HCT116 (cell line): ENCODE results near the gene ENDOG. TPM values are rescaled to one million over a fixed set of nuclear protein-coding genes. Genes with fewer than 3 reads are reported as not detected.

Source experiments
- ATAC-seq: fragments of 200-7000 bp; cut with Tn5 transposase; 2 replicates; pipeline ENCODE4 v1.9.1; 2020; ENCODE audit warnings: mild to moderate bottlenecking, moderate library complexity
- BruUV-seq: library from RNA; stranded (reverse); fragments of 400-500 nt; replicated peaks from 2 replicates; lab custom pipeline; 2021; lab: Mats Ljungman, UMichigan
- CTCF ChIA-PET: fragments of 300-600 bp; sonication (Branson Sonifier 250); formaldehyde crosslinking; loops from one replicate; lab custom pipeline; 2021; ENCODE audit warnings: antibody characterized with exemption; lab: Charles Lee
- POLR2A ChIA-PET: fragments of 300-600, 350-600 bp; sonication (Branson Sonifier 250); formaldehyde crosslinking; loops from one replicate; lab custom pipeline; 2021; ENCODE audit warnings: antibody characterized with exemption; lab: Charles Lee
- RAD21 ChIA-PET, 2 experiments: fragments of 300-600 bp; sonication (Branson Sonifier 250); formaldehyde crosslinking; loops; one replicate each; lab custom pipeline; 2023; ENCODE audit warnings: low total read pairs in 2 of 2; ENCODE audit not compliant: uncharacterized antibody in 2 of 2, unreplicated experiment in 2 of 2, low non-redundant PET in 1 of 2; lab: Charles Lee
- DNase-seq: peaks from one replicate; pipeline ENCODE4 v3.0.0-alpha.2; 2010; ENCODE audit warnings: low read depth, low spot score
- H2AFZ ChIP-seq: fragments of 200-600 bp; shearing (Covaris generic), sonication (generic); 2 replicates; pipeline ENCODE4 v1.6.1; 2017; ENCODE audit warnings: low read depth, mixed run types, mixed read lengths, antibody characterized with exemption, low read length; ENCODE audit not compliant: poor library complexity, severe bottlenecking
- H3K27ac ChIP-seq: 2 replicates; pipeline ENCODE4 v1.5.1; 2012; ENCODE audit warnings: low read depth, low read length
- H3K27me3 ChIP-seq: fragments of 200-600 bp; sonication (generic); 2 replicates; pipeline ENCODE4 v1.6.1; 2016; ENCODE audit warnings: mixed run types, low read length, mixed read lengths; ENCODE audit not compliant: insufficient read depth
- H3K36me3 ChIP-seq, 2 experiments: fragments of 200-500 bp in 1 of 2; fragments of 200-600 bp in 1 of 2; sonication (Bioruptor generic) in 1 of 2; sonication (generic) in 1 of 2; 2 replicates each; pipeline versions ENCODE4 v1.5.1 to v1.6.1; 2014 to 2016; ENCODE audit warnings: low read length in 2 of 2, inconsistent platforms in 1 of 2, mixed read lengths in 1 of 2, mixed run types in 1 of 2; ENCODE audit not compliant: insufficient read depth in 2 of 2, control insufficient read depth in 1 of 2
- H3K4me1 ChIP-seq, 2 experiments: fragments of 200-600 bp in 1 of 2; sonication (generic) in 1 of 2; 2 replicates each; pipeline versions ENCODE4 v1.5.1 to v1.6.1; 2012 to 2017; ENCODE audit warnings: low read length in 2 of 2, inconsistent platforms in 1 of 2, mild to moderate bottlenecking in 1 of 2, mixed read lengths in 1 of 2, mixed run types in 1 of 2, moderate library complexity in 1 of 2; ENCODE audit not compliant: insufficient read depth in 2 of 2, control insufficient read depth in 1 of 2
- H3K4me2 ChIP-seq: fragments of 200-600 bp; sonication (generic); 2 replicates; pipeline ENCODE4 v1.6.1; 2017; ENCODE audit warnings: mixed run types, low read length, mixed read lengths
- H3K4me3 ChIP-seq, 2 experiments: fragments of 200-600 bp in 1 of 2; sonication (generic) in 1 of 2; replicated peaks in 1 of 2; 2 replicates each; pipeline ENCODE4 v1.5.1; 2011 to 2016; ENCODE audit warnings: low read length in 2 of 2, control low read depth in 1 of 2, low read depth in 1 of 2, mild to moderate bottlenecking in 1 of 2, mixed read lengths in 1 of 2, mixed run types in 1 of 2
- H3K79me2 ChIP-seq: fragments of 200-600 bp; sonication (generic); 2 replicates; pipeline ENCODE4 v1.6.1; 2017; ENCODE audit warnings: mild to moderate bottlenecking, mixed run types, low read length, moderate library complexity, mixed read lengths; ENCODE audit not compliant: insufficient read depth
- H3K9ac ChIP-seq: fragments of 200-600 bp; sonication (generic); 2 replicates; pipeline ENCODE4 v1.6.1; 2016; ENCODE audit warnings: low read length, mixed read lengths
- H3K9me2 ChIP-seq: fragments of 200-600 bp; sonication (generic), shearing (Covaris generic); 2 replicates; pipeline ENCODE4 v1.6.1; 2017; ENCODE audit warnings: mixed run types, mild to moderate bottlenecking, moderate library complexity; ENCODE audit not compliant: insufficient read depth
- H3K9me3 ChIP-seq, 2 experiments: fragments of 200-500 bp in 1 of 2; fragments of 200-600 bp in 1 of 2; sonication (Bioruptor generic) in 1 of 2; sonication (generic) in 1 of 2; 2 replicates each; pipeline ENCODE4 v1.6.1; 2014 to 2017; ENCODE audit warnings: low read length in 2 of 2, mixed read lengths in 2 of 2, inconsistent platforms in 1 of 2, low read depth in 1 of 2, mild to moderate bottlenecking in 1 of 2, mixed run types in 1 of 2, moderate library complexity in 1 of 2; ENCODE audit not compliant: control insufficient read depth in 1 of 2, insufficient read depth in 1 of 2
- H4K20me1 ChIP-seq: fragments of 200-600 bp; sonication (generic), shearing (Covaris generic); 2 replicates; pipeline ENCODE4 v1.6.1; 2017; ENCODE audit warnings: mixed run types, mild to moderate bottlenecking, moderate library complexity; ENCODE audit not compliant: insufficient read depth
- EZH2 ChIP-seq: fragments of 200-600 bp; sonication (generic); IDR thresholded peaks from 2 replicates; pipeline ENCODE4 v1.6.1; 2017; ENCODE audit warnings: antibody characterized with exemption, mixed run types
- JUND ChIP-seq: IDR thresholded peaks from 2 replicates; pipeline ENCODE4 v1.6.1; 2012
- POLR2A ChIP-seq: IDR thresholded peaks from 2 replicates; pipeline ENCODE4 v1.7.0; 2011; ENCODE audit warnings: borderline replicate concordance; ENCODE audit not compliant: insufficient read depth, insufficient read length; ENCODE audit errors: extremely low read depth
- POLR2AphosphoS5 ChIP-seq: IDR thresholded peaks from 2 replicates; pipeline ENCODE4 v1.6.1; 2011; ENCODE audit warnings: mild to moderate bottlenecking, low read depth, low read length, moderate library complexity
- RAD21 ChIP-seq: IDR thresholded peaks from 2 replicates; pipeline ENCODE4 v1.6.1; 2012; ENCODE audit warnings: low read depth, mild to moderate bottlenecking
- SIN3A ChIP-seq: IDR thresholded peaks from 2 replicates; pipeline ENCODE4 v1.6.1; 2012; ENCODE audit warnings: low read depth
- SRF ChIP-seq: IDR thresholded peaks from 2 replicates; pipeline ENCODE4 v1.6.1; 2012; ENCODE audit warnings: low read depth
- TCF7L2 ChIP-seq: IDR thresholded peaks from 2 replicates; pipeline ENCODE4 v1.7.0; 2011; ENCODE audit warnings: borderline replicate concordance, inconsistent platforms; ENCODE audit not compliant: insufficient read depth, insufficient read length; ENCODE audit errors: extremely low read depth
- YY1 ChIP-seq: IDR thresholded peaks from 2 replicates; pipeline ENCODE4 v1.6.1; 2011; ENCODE audit warnings: low read length, low read depth, moderate library complexity, mild to moderate bottlenecking; ENCODE audit not compliant: insufficient replicate concordance; ENCODE audit errors: extremely low read depth
- ZFX ChIP-seq: fragments of 450-650 bp; IDR thresholded peaks from 2 replicates; pipeline ENCODE4 v1.6.1; 2017
- ZNF274 ChIP-seq: fragments of 200-500 bp; sonication (Bioruptor generic); IDR thresholded peaks from 2 replicates; pipeline ENCODE4 v1.6.1; 2014; ENCODE audit warnings: mild to moderate bottlenecking, low read depth, low read length, inconsistent platforms
- intact Hi-C: fragments of 100-400 bp; cut with micrococcal nuclease; formaldehyde crosslinking; loops from 2 replicates; pipeline ENCODE4 v1.10.0; 2022
- total RNA-seq: library from RNA; stranded (reverse); gene quantifications from one replicate; pipeline ENCODE4 v1.2.1, GENCODE V29; 2021; ENCODE audit not compliant: unreplicated experiment
- TF ChIP-seq, protein P1 (sequence below): IDR thresholded peaks from 2 replicates; pipeline ENCODE4 v1.6.1; 2011; ENCODE audit warnings: mild to moderate bottlenecking, low read length, moderate library complexity; ENCODE audit not compliant: insufficient replicate concordance; ENCODE audit errors: extremely low read depth

The ENDOG gene
- total RNA-seq, 1 experiment from 2014 or later, result 27.2 TPM

GRCh38 chr9:128792134-128792533 lies 26.2 kb upstream of the ENDOG start:
- no peak overlapping the region for H3K27ac ChIP-seq
- H3K79me2 ChIP-seq, result peaks cover 14% of the 10 kb centered on the region
- no TSS peak for BruUV-seq
- H3K4me2 ChIP-seq, result no peak overlapping the region
- no peak for DNase-seq
- H3K9ac ChIP-seq, result no peak overlapping the region
- H3K4me1 ChIP-seq, result peaks cover 4 to 11% of the 10 kb centered on the region in 2 experiments; a peak in 2 of 4 replicates
- no peaks in the 10 kb centered on the region for H4K20me1 ChIP-seq
- H2AFZ ChIP-seq, result no peak overlapping the region
- intact Hi-C loops, result no loop called here
- POLR2A ChIA-PET, result no interaction called here
- no peaks in the 10 kb centered on the region for H3K9me3 ChIP-seq
- no peaks in the 10 kb centered on the region for H3K9me2 ChIP-seq
- peaks cover 12 to 15% of the 10 kb centered on the region in 2 experiments; a peak in 3 of 4 replicates for H3K36me3 ChIP-seq
- H3K4me3 ChIP-seq, result no peak overlapping the region
- TF ChIP-seq TCF7L2 (no peak), RAD21 (no peak), ZFX (no peak), SIN3A (no peak), POLR2AphosphoS5 (no peak), ZNF274 (no peak), JUND (no peak), YY1 (no peak), SRF (no peak), EZH2 (no peak), POLR2A (no peak)
- TF ChIP-seq, protein P1, sequence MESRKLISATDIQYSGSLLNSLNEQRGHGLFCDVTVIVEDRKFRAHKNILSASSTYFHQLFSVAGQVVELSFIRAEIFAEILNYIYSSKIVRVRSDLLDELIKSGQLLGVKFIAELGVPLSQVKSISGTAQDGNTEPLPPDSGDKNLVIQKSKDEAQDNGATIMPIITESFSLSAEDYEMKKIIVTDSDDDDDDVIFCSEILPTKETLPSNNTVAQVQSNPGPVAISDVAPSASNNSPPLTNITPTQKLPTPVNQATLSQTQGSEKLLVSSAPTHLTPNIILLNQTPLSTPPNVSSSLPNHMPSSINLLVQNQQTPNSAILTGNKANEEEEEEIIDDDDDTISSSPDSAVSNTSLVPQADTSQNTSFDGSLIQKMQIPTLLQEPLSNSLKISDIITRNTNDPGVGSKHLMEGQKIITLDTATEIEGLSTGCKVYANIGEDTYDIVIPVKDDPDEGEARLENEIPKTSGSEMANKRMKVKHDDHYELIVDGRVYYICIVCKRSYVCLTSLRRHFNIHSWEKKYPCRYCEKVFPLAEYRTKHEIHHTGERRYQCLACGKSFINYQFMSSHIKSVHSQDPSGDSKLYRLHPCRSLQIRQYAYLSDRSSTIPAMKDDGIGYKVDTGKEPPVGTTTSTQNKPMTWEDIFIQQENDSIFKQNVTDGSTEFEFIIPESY, result no peak
- ATAC-seq, result no peak
- CTCF ChIA-PET, result no interaction called here
- RAD21 ChIA-PET, result no interaction called here
- H3K27me3 ChIP-seq, result no peaks in the 10 kb centered on the region
